Gastrocnemius medialis (tissue), 4 donors: Measurements from ENCODE around the gene CACNB1. TPM values are rescaled to one million over a fixed set of nuclear protein-coding genes. Genes with fewer than 3 reads are reported as not detected.

Experiments used
- ATAC-seq, 2 donors: fragments of 150-250 bp; one replicate each; pipeline ENCODE4 v1.9.1; 2016
- DNase-seq, 2 donors: peaks; one replicate each; pipeline ENCODE4 v3.0.0-alpha.2; 2019
- H3K27ac ChIP-seq, 4 donors: fragments of 200-600 bp; sonication (generic); 1 replicate in 1 of 4; 2 replicates in 3 of 4; pipeline ENCODE4 v1.5.1; 2016 to 2018; ENCODE audit warnings: mild to moderate bottlenecking in 2 of 4, moderate library complexity in 1 of 4
- H3K27me3 ChIP-seq, 3 donors: fragments of 200-600 bp; sonication (generic) in 2 of 3; 1 replicate in 1 of 3; 2 replicates in 2 of 3; pipeline versions ENCODE4 v1.5.1 to v1.6.0; 2016 to 2019; ENCODE audit warnings: mild to moderate bottlenecking in 1 of 3, moderate library complexity in 1 of 3
- H3K36me3 ChIP-seq, 2 donors: fragments of 200-600 bp; sonication (generic) in 1 of 2; one replicate each; pipeline ENCODE4 v1.5.1; 2017 to 2018
- H3K4me1 ChIP-seq, 2 donors: fragments of 200-600 bp; sonication (generic) in 1 of 2; one replicate each; pipeline ENCODE4 v1.5.1; 2016 to 2017; ENCODE audit warnings: mild to moderate bottlenecking in 2 of 2
- H3K4me3 ChIP-seq, 4 donors: fragments of 200-600 bp; sonication (generic) in 3 of 4; 1 replicate in 1 of 4; 2 replicates in 3 of 4; pipeline ENCODE4 v1.5.1; 2016 to 2019; ENCODE audit warnings: mild to moderate bottlenecking in 2 of 4
- H3K9me3 ChIP-seq, 3 donors: fragments of 200-600 bp; sonication (generic) in 2 of 3; 1 replicate in 1 of 3; 2 replicates in 2 of 3; pipeline ENCODE4 v1.5.1; 2016 to 2019
- POLR2A ChIP-seq, 2 donors: fragments of 450-650 bp; IDR thresholded peaks; one replicate each; pipeline ENCODE4 v1.6.1; 2017; ENCODE audit warnings: antibody characterized with exemption in 2 of 2, mild to moderate bottlenecking in 2 of 2, moderate library complexity in 2 of 2
- in situ Hi-C, 4 donors: fragments of 200-750 bp; cut with MboI; loops; one replicate each; pipeline versions ENCODE4 v1.15.0 to v1.8.0; 2017; ENCODE audit warnings: low sequenced_read_pairs in 4 of 4
- intact Hi-C: fragments of 100-400 bp; cut with DNase I; formaldehyde crosslinking; loops from one replicate; pipeline ENCODE4 v1.15.1; 2023; ENCODE audit warnings: low total_unique reads
- total RNA-seq, 4 donors: library from RNA; depleted of rRNA; stranded (reverse); fragments of >200 nt; gene quantifications; one replicate each; pipeline versions ENCODE4 v1.1.0 to v1.2.3, GENCODE V29; 2016
- TF ChIP-seq, protein P1 (sequence below), 5 experiments: fragments of 450-650 bp in 3 of 5; fragments of 200-600 bp in 2 of 5; sonication (generic) in 2 of 5; IDR thresholded peaks in 4 of 5; conservative IDR thresholded peaks in 1 of 5; 1 replicate in 4 of 5; 2 replicates in 1 of 5; pipeline ENCODE4 v1.5.1; 2016 to 2019; ENCODE audit warnings: antibody characterized with exemption in 5 of 5, mild to moderate bottlenecking in 3 of 5, moderate library complexity in 3 of 5

Gene CACNB1
- total RNA-seq, 4 donors from 2014 or later: 236 to 432 (median 340) TPM

DNA sequence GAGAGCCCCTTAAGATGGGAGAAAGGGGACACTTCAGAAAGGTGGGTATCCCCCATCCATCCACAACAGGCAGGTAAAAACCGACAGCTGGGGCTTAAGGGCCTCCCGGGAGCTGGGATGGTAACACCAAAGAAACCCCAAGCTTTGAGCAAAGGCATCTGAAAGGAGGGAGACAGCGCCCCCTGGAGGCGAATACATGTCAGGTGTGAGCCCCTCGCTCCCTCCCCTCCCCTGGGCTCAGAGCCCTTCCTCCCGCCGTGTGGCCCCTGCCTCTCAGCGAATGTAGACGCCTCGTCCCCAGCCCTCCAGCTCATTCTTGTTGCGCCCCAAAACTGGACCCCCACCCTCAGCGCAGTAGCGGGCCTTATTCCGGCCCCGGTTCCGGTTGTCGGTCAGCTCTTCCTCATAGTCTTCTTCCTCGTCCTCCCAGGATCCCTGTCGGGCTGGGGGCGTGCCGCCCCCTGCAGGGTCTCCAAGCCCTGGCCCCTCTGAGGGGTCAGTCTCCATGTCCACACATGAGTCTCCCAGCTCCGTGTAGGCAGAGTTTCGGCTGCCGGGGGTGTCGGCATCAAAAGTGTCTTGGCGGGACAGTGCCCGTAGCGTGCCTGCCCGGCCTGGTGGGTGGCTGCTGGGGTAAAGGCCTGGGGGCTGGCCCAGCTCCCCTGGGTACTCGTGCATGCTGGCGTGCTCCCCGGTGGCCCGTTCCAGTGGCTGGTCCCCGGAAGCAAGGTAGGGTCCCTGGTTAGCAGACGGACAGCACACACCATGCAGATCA is 22.4 kb downstream of the CACNB1 start:
- Histone ChIP-seq H3K4me3 (no peak overlapping the region), H3K27ac (peak overlapping the region; percentile 66 to 81 (median 72)), H3K9me3 (no peaks in the 10 kb centered on the region), H3K27me3 (no peaks in the 10 kb centered on the region), H3K36me3 (peaks cover 0 to 34% of the 10 kb centered on the region in 2 donors), H3K4me1 (peaks cover 12 to 26% of the 10 kb centered on the region in 2 donors)
- ATAC-seq: peak; percentile 68
- intact Hi-C loops: loop anchor here (1.0 kb wide), 1 partner anchor 11 kb away; no protein-coding TSS in a partner anchor
- TF ChIP-seq POLR2A (IDR thresholded peaks at IDR 0.05): no peak
- TF ChIP-seq, protein P1, sequence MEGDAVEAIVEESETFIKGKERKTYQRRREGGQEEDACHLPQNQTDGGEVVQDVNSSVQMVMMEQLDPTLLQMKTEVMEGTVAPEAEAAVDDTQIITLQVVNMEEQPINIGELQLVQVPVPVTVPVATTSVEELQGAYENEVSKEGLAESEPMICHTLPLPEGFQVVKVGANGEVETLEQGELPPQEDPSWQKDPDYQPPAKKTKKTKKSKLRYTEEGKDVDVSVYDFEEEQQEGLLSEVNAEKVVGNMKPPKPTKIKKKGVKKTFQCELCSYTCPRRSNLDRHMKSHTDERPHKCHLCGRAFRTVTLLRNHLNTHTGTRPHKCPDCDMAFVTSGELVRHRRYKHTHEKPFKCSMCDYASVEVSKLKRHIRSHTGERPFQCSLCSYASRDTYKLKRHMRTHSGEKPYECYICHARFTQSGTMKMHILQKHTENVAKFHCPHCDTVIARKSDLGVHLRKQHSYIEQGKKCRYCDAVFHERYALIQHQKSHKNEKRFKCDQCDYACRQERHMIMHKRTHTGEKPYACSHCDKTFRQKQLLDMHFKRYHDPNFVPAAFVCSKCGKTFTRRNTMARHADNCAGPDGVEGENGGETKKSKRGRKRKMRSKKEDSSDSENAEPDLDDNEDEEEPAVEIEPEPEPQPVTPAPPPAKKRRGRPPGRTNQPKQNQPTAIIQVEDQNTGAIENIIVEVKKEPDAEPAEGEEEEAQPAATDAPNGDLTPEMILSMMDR (IDR thresholded peaks at IDR 0.05 in 4 of 5, conservative IDR thresholded peaks at IDR 0.05 in 1 of 5): peak; percentile 77 to 94 (median 84)
- DNase-seq: peak; percentile 55 to 77
- in situ Hi-C loops: loop anchor here in 1 of 4 donors (25.0 kb wide), 1 partner anchor 313 kb away; the partner anchor contains the start of genes LASP1 and RPL23

DNA sequence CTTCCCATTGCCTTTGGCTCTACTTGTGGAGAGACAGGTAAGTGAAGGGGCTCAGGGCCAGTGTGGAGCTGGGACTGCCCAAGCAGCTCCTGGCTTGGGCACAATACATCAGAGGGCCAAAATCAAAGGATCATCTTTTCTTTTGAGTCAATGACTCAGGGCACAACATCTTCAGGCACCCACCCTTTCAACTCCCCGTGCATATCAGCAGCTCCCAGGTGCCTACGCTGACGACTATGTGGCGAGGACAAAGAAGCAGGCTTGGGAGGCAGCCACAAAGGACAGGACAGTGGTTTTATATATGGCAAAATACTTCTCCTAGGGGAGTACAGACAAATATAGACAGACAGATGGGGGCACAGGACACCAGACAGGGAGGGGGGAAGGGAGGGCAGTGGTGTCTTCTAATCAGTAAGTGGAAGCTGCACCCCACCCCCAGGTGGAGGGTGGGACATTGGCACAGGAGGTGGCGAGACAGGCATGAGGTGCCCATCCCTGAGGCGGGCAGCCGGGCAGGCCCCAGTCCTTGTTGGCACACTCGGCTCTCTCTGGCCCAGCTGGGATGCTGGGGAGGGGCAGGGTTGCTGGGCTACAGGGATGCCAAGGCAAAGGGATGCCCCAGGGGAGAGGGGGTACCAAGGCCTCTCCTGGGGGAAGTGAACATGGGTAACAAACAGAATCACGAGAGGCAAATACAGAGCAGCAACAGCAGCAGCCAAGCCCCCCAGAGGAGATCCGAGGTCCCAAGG is 23.8 kb downstream of the CACNB1 start:
- TF ChIP-seq, protein P1 (IDR thresholded peaks at IDR 0.05 in 4 of 5, conservative IDR thresholded peaks at IDR 0.05 in 1 of 5): no peak
- no peak for TF ChIP-seq POLR2A (IDR thresholded peaks at IDR 0.05)
- intact Hi-C loops: no loop called here
- H3K9me3 ChIP-seq: no peaks in the 10 kb centered on the region
- peaks cover 0 to 23% of the 10 kb centered on the region in 2 donors for H3K36me3 ChIP-seq
- no peak overlapping the region for H3K4me3 ChIP-seq
- in situ Hi-C loops: loop anchor here in 1 of 4 donors (25.0 kb wide), 1 partner anchor 311 kb away; the partner anchor contains the start of genes LASP1 and RPL23
- H3K4me1 ChIP-seq: peaks cover 12 to 26% of the 10 kb centered on the region in 2 donors
- no peaks in the 10 kb centered on the region for H3K27me3 ChIP-seq
- DNase-seq: peak in 1 of 2 donors; percentile 28
- H3K27ac ChIP-seq: peak overlapping the region in 2 of 4 donors; percentile 69 to 74
- ATAC-seq: peak in 1 of 2 donors; percentile 1

DNA sequence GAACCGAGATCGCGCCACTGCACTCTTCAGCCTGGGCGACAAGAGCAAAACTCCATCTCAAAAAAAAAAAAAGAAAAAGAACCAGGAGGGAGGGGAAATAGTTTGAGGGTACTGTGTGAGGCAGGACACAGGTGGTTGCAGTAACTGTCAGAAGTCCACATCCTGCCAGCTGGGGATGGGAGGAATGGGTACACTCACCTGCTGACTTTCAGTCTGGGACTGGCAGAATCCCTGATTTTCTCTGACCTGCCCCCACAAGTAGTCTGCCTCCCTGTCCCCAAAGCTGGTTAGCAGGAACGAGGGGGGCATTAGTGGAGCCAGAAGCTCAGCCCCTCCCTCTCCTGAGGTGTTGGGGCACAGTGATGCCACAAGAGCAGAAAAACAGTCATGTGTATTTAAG is 24.4 kb downstream of the CACNB1 start:
- TF ChIP-seq, protein P1 (IDR thresholded peaks at IDR 0.05 in 4 of 5, conservative IDR thresholded peaks at IDR 0.05 in 1 of 5): no peak
- no peak for TF ChIP-seq POLR2A (IDR thresholded peaks at IDR 0.05)
- intact Hi-C loops (no loop called here), in situ Hi-C loops (loop anchor here in 1 of 4 donors (25.0 kb wide), 1 partner anchor 311 kb away; the partner anchor contains the start of genes LASP1 and RPL23)
- ATAC-seq (no peak), DNase-seq (no peak)
- Histone ChIP-seq H3K27ac (no peak overlapping the region), H3K27me3 (no peaks in the 10 kb centered on the region), H3K9me3 (no peaks in the 10 kb centered on the region), H3K4me3 (no peak overlapping the region), H3K36me3 (peaks cover 0 to 17% of the 10 kb centered on the region in 2 donors), H3K4me1 (peaks cover 12 to 26% of the 10 kb centered on the region in 2 donors)

DNA sequence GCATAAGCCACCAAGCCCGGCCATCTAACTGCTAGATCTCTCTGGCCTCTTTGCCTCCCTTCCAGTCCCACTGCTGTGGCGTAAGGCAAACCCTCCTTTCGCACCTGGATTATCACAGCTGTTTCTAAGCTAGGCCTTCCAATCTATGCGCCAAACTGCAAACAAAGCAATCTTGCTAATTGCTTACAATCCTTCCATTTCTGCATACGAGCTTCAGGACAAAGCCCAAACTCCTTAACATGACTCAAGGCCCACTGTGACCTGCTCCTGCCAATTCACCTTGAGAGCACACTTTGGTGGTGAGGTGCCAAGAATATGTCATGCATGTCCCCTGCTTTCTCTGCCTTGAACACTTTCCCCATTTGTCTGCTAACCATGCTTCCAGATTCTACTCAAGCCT is 25.5 kb downstream of the CACNB1 start:
- Histone ChIP-seq H3K27ac (no peak overlapping the region), H3K27me3 (no peaks in the 10 kb centered on the region), H3K4me1 (peaks cover 18 to 22% of the 10 kb centered on the region in 2 donors), H3K9me3 (no peaks in the 10 kb centered on the region), H3K36me3 (peaks cover 0 to 5% of the 10 kb centered on the region in 2 donors), H3K4me3 (no peak overlapping the region)
- DNase-seq: no peak
- in situ Hi-C loops: loop anchor here in 1 of 4 donors (25.0 kb wide), 1 partner anchor 310 kb away; the partner anchor contains the start of genes LASP1 and RPL23
- intact Hi-C loops: no loop called here
- no peak for TF ChIP-seq POLR2A (IDR thresholded peaks at IDR 0.05)
- TF ChIP-seq, protein P1 (IDR thresholded peaks at IDR 0.05 in 4 of 5, conservative IDR thresholded peaks at IDR 0.05 in 1 of 5): no peak
- ATAC-seq: no peak
